K562 (cell line): ENCODE results near the gene MSRB3. TPM values are rescaled to one million over a fixed set of nuclear protein-coding genes. Genes with fewer than 3 reads are reported as not detected.

Experiments used
- ATAC-seq: fragments of 200-7000 bp; cut with Tn5 transposase; 3 replicates; pipeline ENCODE4 v1.9.1; 2020; ENCODE audit warnings: moderate library complexity
- BruUV-seq: library from RNA; stranded (reverse); fragments of 400-500 nt; replicated peaks from 2 replicates; lab custom pipeline; 2021; lab: Mats Ljungman, UMichigan
- CTCF ChIA-PET: fragments of 300-600 bp; formaldehyde crosslinking; extraction: SDS; loops from one replicate; lab custom pipeline; 2021; ENCODE audit warnings: low intra/inter-chr PET ratio; lab: Yijun Ruan, JAX
- POLR2A ChIA-PET: fragments of 300-600, 350-650 bp; sonication (Branson Sonifier 250); formaldehyde crosslinking; extraction: SDS; loops from one replicate; lab custom pipeline; 2021; ENCODE audit warnings: antibody characterized with exemption, inconsistent platforms; lab: Yijun Ruan, JAX
- DNase-seq, 4 experiments: peaks; one replicate each; pipeline versions ENCODE4 v3.0.0 to v3.0.0-alpha.2; 2011 to 2018; ENCODE audit warnings: low spot score in 3 of 4, mixed read lengths in 3 of 4; ENCODE audit errors: extremely low read depth in 1 of 4
- FAIRE-seq: peaks from 2 replicates; lab custom pipeline; 2011; peaks lifted over from hg19 to GRCh38; lab: Jason Lieb, UNC
- H2AFZ ChIP-seq: 2 replicates; pipeline ENCODE4 v1.6.0; 2011; ENCODE audit warnings: low read depth, low read length, control low read depth, inconsistent platforms
- H3K27ac ChIP-seq: fragments of 200-600 bp; 3 replicates; pipeline ENCODE4 v1.8.0; 2011; ENCODE audit warnings: low read depth, mild to moderate bottlenecking, control low read depth, inconsistent platforms, low read length, moderate library complexity, mixed read lengths; ENCODE audit errors: extremely low read depth
- H3K27me3 ChIP-seq, 2 experiments: fragments of 300-600 bp in 1 of 2; 2 replicates in 1 of 2; 3 replicates in 1 of 2; pipeline versions ENCODE4 v1.6.0 to v1.8.0; 2011; ENCODE audit warnings: inconsistent platforms in 2 of 2, low read length in 2 of 2, mild to moderate bottlenecking in 1 of 2, mixed read lengths in 1 of 2, moderate library complexity in 1 of 2; ENCODE audit not compliant: control insufficient read depth in 2 of 2, insufficient read depth in 2 of 2
- H3K36me3 ChIP-seq: fragments of 300-600 bp; 3 replicates; pipeline ENCODE4 v1.8.0; 2011; ENCODE audit warnings: mild to moderate bottlenecking, low read length, inconsistent platforms; ENCODE audit not compliant: control insufficient read depth, insufficient read depth
- H3K4me1 ChIP-seq, 2 experiments: fragments of 200-600 bp in 1 of 2; replicated peaks in 1 of 2; 2 replicates in 1 of 2; 3 replicates in 1 of 2; pipeline versions ENCODE4 v1.5.1 to v1.8.0; 2011; ENCODE audit warnings: inconsistent platforms in 2 of 2, low read length in 2 of 2, mild to moderate bottlenecking in 1 of 2, mixed read lengths in 1 of 2, moderate library complexity in 1 of 2; ENCODE audit not compliant: control insufficient read depth in 2 of 2, insufficient read depth in 2 of 2
- H3K4me2 ChIP-seq: 2 replicates; pipeline ENCODE4 v1.6.1; 2011; ENCODE audit warnings: low read length, control low read depth, inconsistent platforms, mixed read lengths; ENCODE audit not compliant: insufficient read depth
- H3K4me3 ChIP-seq: fragments of 200-600 bp; sonication (generic), shearing (Covaris generic); 2 replicates; pipeline ENCODE4 v1.5.1; 2016; ENCODE audit warnings: control low read depth, inconsistent platforms
- H3K79me2 ChIP-seq: fragments of 200-600 bp; 3 replicates; pipeline ENCODE4 v1.8.0; 2011; ENCODE audit warnings: low read length, inconsistent platforms; ENCODE audit not compliant: control insufficient read depth, insufficient read depth
- H3K9ac ChIP-seq, 2 experiments: 2 replicates each; pipeline versions ENCODE4 v1.6.0 to v1.6.1; 2011; ENCODE audit warnings: low read depth in 2 of 2, low read length in 2 of 2, control low read depth in 1 of 2, inconsistent platforms in 1 of 2, mild to moderate bottlenecking in 1 of 2, mixed read lengths in 1 of 2; ENCODE audit not compliant: insufficient read depth in 1 of 2
- H3K9me1 ChIP-seq: one replicate; pipeline ENCODE4 v1.6.0; 2011; ENCODE audit warnings: inconsistent platforms, mild to moderate bottlenecking, low read length, moderate library complexity; ENCODE audit not compliant: control insufficient read depth, insufficient read depth
- H3K9me3 ChIP-seq: replicated peaks from 2 replicates; pipeline ENCODE4 v1.5.1; 2011; ENCODE audit warnings: low read depth, low read length, inconsistent platforms; ENCODE audit not compliant: control insufficient read depth, insufficient read depth
- H4K20me1 ChIP-seq: replicated peaks from 2 replicates; pipeline ENCODE4 v1.6.1; 2011; ENCODE audit warnings: low read length, inconsistent platforms, mixed read lengths; ENCODE audit not compliant: control insufficient read depth, insufficient read depth
- ATF3 ChIP-seq, 2 experiments: fragments of 450-650 bp in 1 of 2; sonication (generic) in 1 of 2; formaldehyde crosslinking in 1 of 2; IDR thresholded peaks in 1 of 2; conservative IDR thresholded peaks in 1 of 2; 2 replicates each; pipeline versions ENCODE4 v1.6.1 to v1.8.1; 2016 to 2023; ENCODE audit warnings: mild to moderate bottlenecking in 2 of 2, moderate library complexity in 2 of 2, inconsistent platforms in 1 of 2, missing genetic modification reagents in 1 of 2
- BRF1 ChIP-seq: IDR thresholded peaks from 3 replicates; pipeline ENCODE4 v1.6.1; 2011; ENCODE audit warnings: borderline replicate concordance, mild to moderate bottlenecking; ENCODE audit not compliant: insufficient read length; ENCODE audit errors: extremely low read depth
- C11orf30 ChIP-seq: fragments of 450-650 bp; IDR thresholded peaks from 2 replicates; pipeline ENCODE4 v1.6.1; 2016; ENCODE audit warnings: low read depth, mild to moderate bottlenecking
- CBFA2T2 ChIP-seq: fragments of 450-650 bp; conservative IDR thresholded peaks from 2 replicates; pipeline ENCODE4 v1.6.1; 2017; ENCODE audit warnings: mild to moderate bottlenecking
- FOSL1 ChIP-seq: fragments of 200-800 bp; sonication (Bioruptor generic); conservative IDR thresholded peaks from 2 replicates; pipeline ENCODE4 v1.6.1; 2016; ENCODE audit warnings: missing genetic modification characterization, missing compliant biosample characterization
- JUND ChIP-seq, 2 experiments: IDR thresholded peaks; 2 replicates in 1 of 2; 3 replicates in 1 of 2; pipeline ENCODE4 v1.6.1; 2011; ENCODE audit warnings: borderline replicate concordance in 2 of 2, low read depth in 2 of 2, low read length in 2 of 2, improper control_type of control experiment in 1 of 2, missing biosample characterization in 1 of 2, missing genetic modification characterization in 1 of 2, missing genetic modification reagents in 1 of 2
- MEIS2 ChIP-seq: fragments of 450-650 bp; IDR thresholded peaks from 2 replicates; pipeline ENCODE4 v1.6.1; 2014; ENCODE audit warnings: mild to moderate bottlenecking; ENCODE audit not compliant: partially characterized antibody
- MTA3 ChIP-seq: fragments of 450-650 bp; formaldehyde crosslinking; IDR thresholded peaks from 2 replicates; pipeline ENCODE4 v1.6.1; 2017; ENCODE audit warnings: mild to moderate bottlenecking, borderline replicate concordance
- PBX2 ChIP-seq, 2 experiments: IDR thresholded peaks in 1 of 2; conservative IDR thresholded peaks in 1 of 2; 2 replicates each; pipeline ENCODE4 v1.6.1; 2016; ENCODE audit warnings: low read depth in 2 of 2, mild to moderate bottlenecking in 1 of 2, missing compliant biosample characterization in 1 of 2, missing genetic modification characterization in 1 of 2, moderate library complexity in 1 of 2
- SAP30 ChIP-seq: fragments of 200-600 bp; sonication (generic); IDR thresholded peaks from 2 replicates; pipeline ENCODE4 v1.6.1; 2012; ENCODE audit warnings: borderline replicate concordance, low read depth, mild to moderate bottlenecking, moderate library complexity, low read length, control low read depth, inconsistent platforms; ENCODE audit not compliant: insufficient read depth, poor library complexity, severe bottlenecking
- WHSC1 ChIP-seq: IDR thresholded peaks from one replicate; pipeline ENCODE4 v1.6.1; 2012; ENCODE audit warnings: low read length, control low read depth, inconsistent platforms
- ZBTB33 ChIP-seq: sonication (generic); formaldehyde crosslinking; IDR thresholded peaks from 2 replicates; pipeline ENCODE4 v1.8.1; 2023; ENCODE audit warnings: mild to moderate bottlenecking, missing genetic modification reagents
- WGBS: fragments of 100-300 bp; shearing (Covaris generic); methylation state at CpG from one replicate; pipeline ENCODE4 v1.1.6; 2016; ENCODE audit warnings: low coverage, mixed read lengths; ENCODE audit not compliant: insufficient coverage; ENCODE audit errors: missing lambda C conversion rate; 5-methylcytosine and 5-hydroxymethylcytosine counted together
- in situ Hi-C: fragments of 300-500 bp; cut with MboI; formaldehyde crosslinking; loops from 4 replicates; pipeline ENCODE4 v1.15.0; 2018; ENCODE audit warnings: inconsistent platforms, mixed read lengths
- intact Hi-C: fragments of 100-400 bp; cut with micrococcal nuclease; formaldehyde crosslinking; loops from 2 replicates; pipeline ENCODE4 v1.14.2; 2022
- polyA plus RNA-seq, 8 experiments: library from polyadenylated mRNA; depleted of rRNA in 4 of 8; stranded (reverse) in 5 of 8; unstranded in 3 of 8; fragments of >200 nt; fragmentation: Nextera tagmentation in 2 of 8; fragmentation: Illumina TruSeq in 1 of 8; extraction: Ambion mirVana in 2 of 8; extraction: Trizol in 1 of 8; gene quantifications; 2 replicates each; pipeline versions ENCODE4 v1.2.1 to v1.2.3, GENCODE V29; 2011 to 2014; ENCODE audit warnings: inconsistent platforms in 1 of 8, missing spikeins in 1 of 8
- total RNA-seq, 7 experiments: library from RNA; depleted of rRNA in 6 of 7; stranded (reverse); fragments of >200 nt in 6 of 7; fragmentation: Illumina TruSeq in 2 of 7; extraction: Trizol in 2 of 7; gene quantifications; 2 replicates each; pipeline versions ENCODE4 v1.2.1 to v1.2.3, GENCODE V29; 2011 to 2021; ENCODE audit warnings: low replicate concordance in 1 of 7

MSRB3 gene
- total and polyA plus RNA-seq, 9 of the 15 experiments (the other 6 are each of a cell fraction or from before 2014, with no cell fraction given) = 0.04 TPM; not detected in 8

- ATAC-seq (no peak), DNase-seq (peak in 1 of 4 experiments; percentile 1), FAIRE-seq (no peak)
- Histone ChIP-seq H3K27ac (no peak overlapping the region), H3K4me2 (no peak overlapping the region), H3K27me3 (no peaks in the 10 kb centered on the region), H3K36me3 (peaks cover 18% of the 10 kb centered on the region; the same call in 2 of the 3 replicates), H4K20me1 (no peaks in the 10 kb centered on the region), H3K9me3 (no peaks in the 10 kb centered on the region), H3K4me1 (no peaks in the 10 kb centered on the region), H3K9me1 (no peaks in the 10 kb centered on the region), H3K4me3 (no peak overlapping the region), H3K9ac (no peak overlapping the region), H3K79me2 (no peaks in the 10 kb centered on the region), H2AFZ (no peak overlapping the region)
- 82% methylated on average over 2 of the region's 2 CpGs for WGBS
- ChIA-PET CTCF (no interaction called here), POLR2A (no interaction called here)
- no TSS peak for BruUV-seq
- intact Hi-C loops = no loop called here
- in situ Hi-C loops = no loop called here
- TF ChIP-seq PBX2 (CRISPR knock-in tag; IDR thresholded peaks at IDR 0.05; ENCODE audit: low read depth) = no peak
- peak; percentile 29; the same call in 1 of the 2 replicates for TF ChIP-seq PBX2 (tag; conservative IDR thresholded peaks at IDR 0.05; ENCODE audit: low read depth)
- peak; percentile 43; the same call in 1 of the 2 replicates for TF ChIP-seq JUND (IDR thresholded peaks at IDR 0.05; ENCODE audit: borderline replicate concordance, low read depth, low read length)
- TF ChIP-seq JUND (tag; IDR thresholded peaks at IDR 0.05; ENCODE audit: borderline replicate concordance, low read depth, low read length) = peak; percentile 70; the same call in 2 of the 3 replicates
- TF ChIP-seq FOSL1 (tag) = peak; percentile 81
- TF ChIP-seq ZBTB33 (CRISPR knock-in tag) = no peak
- no peak for TF ChIP-seq SAP30
- no peak for TF ChIP-seq WHSC1
- peak; percentile 61 for TF ChIP-seq ATF3 (IDR thresholded peaks at IDR 0.05)
- TF ChIP-seq ATF3 (CRISPR knock-in tag; conservative IDR thresholded peaks at IDR 0.05) = no peak
- no peak for TF ChIP-seq MTA3
- TF ChIP-seq CBFA2T2 = 0 out of 2 replicates have a peak, but pooled peaks have one; percentile 4
- TF ChIP-seq MEIS2 = peak; percentile 80
- no peak for TF ChIP-seq C11orf30
- no peak for TF ChIP-seq BRF1
These were observed 29.5 kb upstream of the MSRB3 start for GRCh38 chr12:65248656-65249633.
